Transverse colon (tissue), 4 donors: ENCODE measurements around the gene LRRC7.

ENCODE experiments used
- CTCF ChIP-seq, 5 experiments: fragments of 200-600 bp in 3 of 5; fragments of 450-650 bp in 2 of 5; sonication (generic) in 3 of 5; IDR thresholded peaks; 1 replicate in 2 of 5; 2 replicates in 3 of 5; pipeline ENCODE4 v1.5.1; 2016 to 2017; ENCODE audit warnings: antibody characterized with exemption in 5 of 5, inconsistent platforms in 3 of 5, mild to moderate bottlenecking in 2 of 5, moderate library complexity in 1 of 5
- EP300 ChIP-seq: sonication (generic); formaldehyde crosslinking; IDR thresholded peaks from one replicate; pipeline ENCODE4 v1.6.1; 2017; ENCODE audit warnings: antibody characterized with exemption, low read depth
- POLR2AphosphoS5 ChIP-seq, 3 donors: sonication (generic); formaldehyde crosslinking; IDR thresholded peaks; one replicate each; pipeline ENCODE4 v1.6.1; 2016; ENCODE audit warnings: antibody characterized with exemption in 3 of 3

- TF ChIP-seq CTCF (IDR thresholded peaks at IDR 0.05) (no peak), EP300 (no peak), POLR2AphosphoS5 (IDR thresholded peaks at IDR 0.05) (no peak)
These were observed 257.2 kb downstream of the LRRC7 start for GRCh38 chr1:69824932-69825331.
